ENCODE data around the gene SPATS2. TPM values are rescaled to one million over a fixed set of nuclear protein-coding genes. Genes with fewer than 3 reads are reported as not detected.

Gene SPATS2
- total RNA-seq, 2 donors from 2014 or later = 12.1 to 14.8 TPM

- DNase-seq (ENCODE audit: low spot score) = no peak
- intact Hi-C loops (cut with DNase I) = no loop called here
Observed at GRCh38 chr12:49568442-49569162, 201.3 kb downstream of the SPATS2 start.

Other genes starting within 250 kb of the SPATS2 start
- 100 to 1,000 TPM; 763 to 783 TPM for gene TUBA1B, start 236.1 kb upstream of the SPATS2 start, total RNA-seq
- 100 to 1,000 TPM; 240 to 247 TPM for gene TUBA1A, start 178.4 kb upstream of the SPATS2 start, total RNA-seq
- gene TUBA1C, start 102.4 kb upstream of the SPATS2 start, total RNA-seq = 100 to 1,000 TPM; 172 to 219 TPM
- under 1 TPM; 0.32 to 0.67 TPM for gene PRPH, start 72.3 kb upstream of the SPATS2 start, total RNA-seq
- gene TROAP, start 44.2 kb upstream of the SPATS2 start, total RNA-seq = under 1 TPM; 0.10 to 0.60 TPM
- gene C1QL4, start 30.3 kb upstream of the SPATS2 start, total RNA-seq = not detected
- under 1 TPM in 1 of 2 donors, not detected in 1; 0.05 TPM for gene DNAJC22, start 20.6 kb upstream of the SPATS2 start, total RNA-seq
- gene KCNH3, start 171.6 kb downstream of the SPATS2 start, total RNA-seq = under 1 TPM; 0.10 to 0.28 TPM
- 10 to 100 TPM; 37.3 to 38.1 TPM for gene MCRS1, start 200.7 kb downstream of the SPATS2 start, total RNA-seq
- under 1 TPM in 1 of 2 donors, not detected in 1; 0.14 TPM for gene FAM186B, start 238.2 kb downstream of the SPATS2 start, total RNA-seq

Measured in posterior vena cava (tissue), 2 donors.